DND-41 (cell line): Measurements from ENCODE around the gene KLHDC8B.

Source experiments
- CTCF ChIP-seq: IDR thresholded peaks from 2 replicates; pipeline ENCODE4 v1.5.1; 2012; ENCODE audit warnings: borderline replicate concordance, low read length, moderate library complexity, mild to moderate bottlenecking; ENCODE audit not compliant: poor library complexity, severe bottlenecking; ENCODE audit errors: extremely low read depth
- EZH2 ChIP-seq: IDR thresholded peaks from 3 replicates; pipeline ENCODE4 v1.6.1; 2012; ENCODE audit warnings: borderline replicate concordance, low read depth, mild to moderate bottlenecking, moderate library complexity, low read length, inconsistent platforms; ENCODE audit not compliant: severe bottlenecking

GRCh38 chr3:49217688-49218470, 46.5 kb downstream of the KLHDC8B start:
- TF ChIP-seq CTCF (no peak), EZH2 (no peak)
